Smooth muscle cell (in vitro differentiated cells): ENCODE results near the gene CCNT1. TPM values are rescaled to one million over a fixed set of nuclear protein-coding genes. Genes with fewer than 3 reads are reported as not detected.
"Not testable (repeated sequence)": the region's sequence is repeated elsewhere in the genome, so short reads cannot be mapped to it uniquely, and the experiment has no call there.

Source experiments
- DNase-seq: peaks from one replicate; lab custom pipeline; 2025; ENCODE audit not compliant: unreplicated experiment; lab: John Stamatoyannopoulos, UW
- H2AFZ ChIP-seq: fragments of 200-600 bp; sonication (generic); 2 replicates; pipeline ENCODE4 v1.6.0; 2016; ENCODE audit warnings: antibody characterized with exemption, low read depth, mild to moderate bottlenecking
- H3F3A ChIP-seq: fragments of 200-600 bp; sonication (generic); 2 replicates; pipeline ENCODE4 v1.6.0; 2017; ENCODE audit warnings: antibody characterized with exemption, low read depth
- H3K27ac ChIP-seq: fragments of 200-600 bp; sonication (generic); 2 replicates; pipeline ENCODE4 v1.5.1; 2016; ENCODE audit warnings: low read depth, mild to moderate bottlenecking
- H3K27me3 ChIP-seq: fragments of 200-600 bp; sonication (generic); 2 replicates; pipeline ENCODE4 v1.6.1; 2016; ENCODE audit warnings: low read depth, mild to moderate bottlenecking
- H3K36me3 ChIP-seq: fragments of 200-600 bp; sonication (generic); 2 replicates; pipeline ENCODE4 v1.5.1; 2016; ENCODE audit warnings: low read depth
- H3K4me1 ChIP-seq: fragments of 200-600 bp; sonication (generic); 2 replicates; pipeline ENCODE4 v1.5.1; 2016; ENCODE audit warnings: low read depth
- H3K4me2 ChIP-seq: fragments of 200-600 bp; sonication (generic); 2 replicates; pipeline ENCODE4 v1.6.0; 2016; ENCODE audit warnings: mild to moderate bottlenecking
- H3K4me3 ChIP-seq: fragments of 200-600 bp; sonication (generic); 2 replicates; pipeline ENCODE4 v1.5.1; 2016; ENCODE audit warnings: mild to moderate bottlenecking
- H3K79me2 ChIP-seq: fragments of 200-600 bp; sonication (generic); 2 replicates; pipeline ENCODE4 v1.6.0; 2016; ENCODE audit warnings: low read depth, mild to moderate bottlenecking
- H3K9ac ChIP-seq: fragments of 200-600 bp; sonication (generic); 2 replicates; pipeline ENCODE4 v1.6.0; 2016; ENCODE audit warnings: low read depth
- H3K9me3 ChIP-seq: fragments of 200-600 bp; sonication (generic); replicated peaks from 2 replicates; pipeline ENCODE4 v1.5.1; 2016; ENCODE audit warnings: low read depth
- H4K20me1 ChIP-seq: fragments of 200-600 bp; sonication (generic); 2 replicates; pipeline ENCODE4 v1.6.0; 2016; ENCODE audit warnings: low read depth
- WGBS: methylation state at CpG from one replicate; pipeline ENCODE4 v1.1.7; 2016; ENCODE audit warnings: low lambda C conversion rate; 5-methylcytosine and 5-hydroxymethylcytosine counted together
- polyA plus RNA-seq: library from polyadenylated mRNA; unstranded; fragments of >200 nt; fragmentation: Nextera tagmentation; extraction: Ambion mirVana; gene quantifications from 2 replicates; pipeline ENCODE4 v1.2.1, GENCODE V29; 2016
- total RNA-seq: library from RNA; depleted of rRNA; stranded (reverse); fragments of >200 nt; gene quantifications from 2 replicates; pipeline ENCODE4 v1.2.3, GENCODE V29; 2014
- TF ChIP-seq, protein P1 (sequence below): fragments of 200-600 bp; sonication (generic); IDR thresholded peaks from 2 replicates; pipeline ENCODE4 v1.5.1; 2017; ENCODE audit warnings: borderline replicate concordance, mild to moderate bottlenecking, antibody characterized with exemption; ENCODE audit not compliant: insufficient read depth, poor library complexity, severe bottlenecking

Gene CCNT1
- total and polyA plus RNA-seq, 2 experiments from 2014 or later: 8.6 to 38.4 TPM

DNA sequence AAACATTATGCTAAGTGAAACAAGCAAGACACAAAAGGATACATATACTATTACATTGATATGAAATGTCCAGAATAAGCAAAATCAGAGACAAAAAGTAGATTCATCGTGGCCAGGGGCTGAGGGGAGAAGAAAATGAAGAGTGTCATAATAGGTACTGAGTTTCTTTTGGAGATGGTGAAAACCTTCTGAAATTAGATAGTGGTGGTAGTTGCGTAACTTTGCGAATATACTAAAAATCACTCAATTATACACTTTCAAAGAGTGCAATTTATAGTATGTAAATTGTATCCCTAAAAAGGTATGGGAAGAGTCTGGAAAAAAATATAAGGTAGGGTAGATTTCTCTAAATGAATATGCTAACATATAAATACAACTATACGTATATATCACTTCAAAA is 56.6 kb downstream of the CCNT1 start:
- H3K27me3 ChIP-seq: no peaks in the 10 kb centered on the region
- H3K9ac ChIP-seq: no peak overlapping the region
- WGBS: over 99% methylated on average over 4 of the region's 4 CpGs
- peaks cover 37% of the 10 kb centered on the region for H3K79me2 ChIP-seq
- TF ChIP-seq, protein P1, sequence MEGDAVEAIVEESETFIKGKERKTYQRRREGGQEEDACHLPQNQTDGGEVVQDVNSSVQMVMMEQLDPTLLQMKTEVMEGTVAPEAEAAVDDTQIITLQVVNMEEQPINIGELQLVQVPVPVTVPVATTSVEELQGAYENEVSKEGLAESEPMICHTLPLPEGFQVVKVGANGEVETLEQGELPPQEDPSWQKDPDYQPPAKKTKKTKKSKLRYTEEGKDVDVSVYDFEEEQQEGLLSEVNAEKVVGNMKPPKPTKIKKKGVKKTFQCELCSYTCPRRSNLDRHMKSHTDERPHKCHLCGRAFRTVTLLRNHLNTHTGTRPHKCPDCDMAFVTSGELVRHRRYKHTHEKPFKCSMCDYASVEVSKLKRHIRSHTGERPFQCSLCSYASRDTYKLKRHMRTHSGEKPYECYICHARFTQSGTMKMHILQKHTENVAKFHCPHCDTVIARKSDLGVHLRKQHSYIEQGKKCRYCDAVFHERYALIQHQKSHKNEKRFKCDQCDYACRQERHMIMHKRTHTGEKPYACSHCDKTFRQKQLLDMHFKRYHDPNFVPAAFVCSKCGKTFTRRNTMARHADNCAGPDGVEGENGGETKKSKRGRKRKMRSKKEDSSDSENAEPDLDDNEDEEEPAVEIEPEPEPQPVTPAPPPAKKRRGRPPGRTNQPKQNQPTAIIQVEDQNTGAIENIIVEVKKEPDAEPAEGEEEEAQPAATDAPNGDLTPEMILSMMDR: no peak
- H2AFZ ChIP-seq: no peak overlapping the region
- no peak overlapping the region for H3K27ac ChIP-seq
- no peaks in the 10 kb centered on the region for H3K4me1 ChIP-seq
- H3F3A ChIP-seq: no peaks in the 10 kb centered on the region
- DNase-seq: no peak
- H3K4me2 ChIP-seq: no peak overlapping the region
- H3K9me3 ChIP-seq: no peaks in the 10 kb centered on the region
- peaks cover 47% of the 10 kb centered on the region for H4K20me1 ChIP-seq
- peaks cover 39% of the 10 kb centered on the region for H3K36me3 ChIP-seq
- no peak overlapping the region for H3K4me3 ChIP-seq

DNA sequence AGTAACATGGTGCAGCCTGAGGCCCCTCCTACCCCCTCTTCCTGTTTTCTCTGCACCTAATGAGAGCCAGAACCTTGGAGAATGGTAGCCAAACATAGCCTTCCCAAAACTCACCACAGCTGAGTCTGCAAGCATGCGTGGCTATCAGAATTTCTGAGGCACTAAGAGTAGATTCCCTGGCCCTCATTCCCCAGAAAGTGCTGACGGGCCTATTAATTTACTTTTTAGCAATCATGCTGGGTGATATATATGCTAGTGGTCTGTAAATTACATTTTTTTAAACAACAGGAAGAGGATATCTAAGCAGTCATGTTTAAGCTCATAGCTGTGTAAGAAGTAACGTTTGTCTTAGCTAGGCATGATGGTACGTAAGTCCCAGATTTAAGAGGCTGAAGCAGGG is 64.8 kb downstream of the CCNT1 start:
- TF ChIP-seq, protein P1: no peak
- peaks cover 33% of the 10 kb centered on the region for H3K36me3 ChIP-seq
- peaks cover 22% of the 10 kb centered on the region for H4K20me1 ChIP-seq
- no peak overlapping the region for H3K27ac ChIP-seq
- H2AFZ ChIP-seq: no peak overlapping the region
- no peak for DNase-seq
- no peaks in the 10 kb centered on the region for H3K4me1 ChIP-seq
- H3K4me2 ChIP-seq: no peak overlapping the region
- H3K9me3 ChIP-seq: no peaks in the 10 kb centered on the region
- H3K9ac ChIP-seq: no peak overlapping the region
- no peaks in the 10 kb centered on the region for H3F3A ChIP-seq
- 66% methylated on average over 4 of the region's 4 CpGs for WGBS
- H3K27me3 ChIP-seq: no peaks in the 10 kb centered on the region
- H3K4me3 ChIP-seq: no peak overlapping the region
- no peaks in the 10 kb centered on the region for H3K79me2 ChIP-seq

DNA sequence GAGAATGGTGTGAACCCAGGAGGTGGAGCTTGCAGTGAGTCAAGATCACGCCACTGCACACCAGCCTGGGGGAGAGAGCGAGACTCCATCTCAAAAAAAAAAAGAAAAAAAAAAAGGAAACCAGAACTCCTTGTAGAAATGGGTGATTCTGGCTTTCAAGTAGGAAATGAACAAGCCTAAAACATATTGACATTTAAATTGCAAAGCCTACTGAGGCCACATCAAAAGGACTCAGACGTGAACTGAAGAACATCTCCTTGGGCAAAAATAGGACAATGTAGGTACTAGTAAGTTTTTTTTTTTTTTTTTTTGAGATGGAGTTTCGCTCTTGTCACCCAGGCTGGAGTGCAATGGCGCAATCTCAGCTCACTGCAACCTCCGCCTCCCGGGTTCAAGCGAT is 71.2 kb downstream of the CCNT1 start:
- H3K4me1 ChIP-seq, H3F3A ChIP-seq, H4K20me1 ChIP-seq, H3K79me2 ChIP-seq, H2AFZ ChIP-seq, H3K9me3 ChIP-seq, H3K4me2 ChIP-seq, H3K27me3 ChIP-seq, DNase-seq, H3K4me3 ChIP-seq, H3K27ac ChIP-seq, H3K9ac ChIP-seq: not testable (repeated sequence)
- peaks cover 26% of the 10 kb centered on the region for H3K36me3 ChIP-seq
- 96% methylated on average over 6 of the region's 8 CpGs for WGBS

DNA sequence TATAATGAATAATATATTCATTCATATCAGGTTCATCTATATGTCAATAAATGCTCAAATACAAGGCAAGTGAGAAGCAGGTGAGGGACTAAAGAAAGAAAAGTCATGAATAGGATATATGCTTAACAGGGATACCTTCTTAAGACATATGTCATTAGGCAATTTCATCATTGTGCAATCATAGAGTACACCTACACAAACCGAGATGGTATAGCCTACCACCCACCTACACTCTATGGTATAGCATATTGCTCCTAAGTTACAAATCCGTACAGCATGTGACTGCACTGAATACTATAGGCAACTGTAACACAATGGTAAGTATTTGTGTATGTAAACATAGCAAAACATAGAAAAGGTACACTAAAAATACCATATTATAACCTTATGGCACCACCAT is 73.5 kb downstream of the CCNT1 start:
- no peaks in the 10 kb centered on the region for H3K27me3 ChIP-seq
- H3K36me3 ChIP-seq: peaks cover 21% of the 10 kb centered on the region
- no peaks in the 10 kb centered on the region for H3K79me2 ChIP-seq
- no peak for DNase-seq
- no peak overlapping the region for H3K9ac ChIP-seq
- no peak overlapping the region for H3K4me3 ChIP-seq
- H3K4me1 ChIP-seq: no peaks in the 10 kb centered on the region
- H3K27ac ChIP-seq: no peak overlapping the region
- no peaks in the 10 kb centered on the region for H3F3A ChIP-seq
- 97% methylated on average over 2 of the region's 2 CpGs for WGBS
- H3K4me2 ChIP-seq: no peak overlapping the region
- H4K20me1 ChIP-seq: no peaks in the 10 kb centered on the region
- TF ChIP-seq, protein P1: no peak
- H2AFZ ChIP-seq: no peak overlapping the region
- no peaks in the 10 kb centered on the region for H3K9me3 ChIP-seq

DNA sequence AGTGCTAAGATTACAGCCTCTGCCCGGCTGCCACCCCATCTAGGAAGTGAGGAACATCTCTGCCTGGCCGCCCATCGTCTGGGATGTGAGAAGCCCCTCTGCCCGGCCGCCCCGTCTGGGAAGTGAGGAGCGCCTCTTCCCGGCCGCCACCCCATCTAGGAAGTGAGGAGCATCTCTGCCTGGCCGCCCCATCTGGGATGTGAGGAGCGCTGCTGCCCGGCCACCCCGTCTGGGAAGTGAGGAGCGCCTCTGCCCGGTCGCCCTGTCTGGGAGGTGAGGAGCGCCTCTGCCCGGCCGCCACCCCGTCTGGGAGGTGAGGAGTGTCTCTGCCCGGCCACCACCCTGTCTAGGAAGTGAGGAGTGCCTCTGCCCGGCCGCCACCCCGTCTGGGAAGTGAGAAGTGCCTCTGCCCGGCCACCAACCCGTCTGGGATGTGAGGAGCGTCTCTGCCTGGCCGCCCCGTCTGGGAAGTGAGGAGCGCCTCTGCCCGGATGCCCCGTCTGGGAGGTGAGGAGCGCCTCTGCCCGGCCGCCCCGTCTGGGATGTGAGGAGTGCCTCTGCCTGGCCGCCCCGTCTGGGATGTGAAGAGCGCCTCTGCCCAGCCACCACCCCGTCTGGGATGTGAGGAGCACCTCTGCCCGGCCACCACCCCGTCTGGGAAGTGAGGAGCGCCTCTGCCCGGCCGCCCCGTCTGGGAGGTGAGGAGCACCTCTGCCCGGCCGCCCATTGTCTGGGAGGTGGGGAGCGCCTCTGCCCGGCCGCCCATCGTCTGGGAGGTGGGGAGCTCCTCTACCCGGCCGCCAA is 74.6 kb downstream of the CCNT1 start:
- H3K79me2 ChIP-seq, H3F3A ChIP-seq, H3K4me3 ChIP-seq, H2AFZ ChIP-seq, H3K27me3 ChIP-seq, H3K27ac ChIP-seq, H3K9ac ChIP-seq, H3K9me3 ChIP-seq, DNase-seq, H3K4me2 ChIP-seq, H4K20me1 ChIP-seq, H3K4me1 ChIP-seq: not testable (repeated sequence)
- peaks cover 16% of the 10 kb centered on the region for H3K36me3 ChIP-seq
- WGBS: 97% methylated on average over 54 of the region's 54 CpGs
